ENCODE data around the gene CHCHD5. TPM values are rescaled to one million over a fixed set of nuclear protein-coding genes. Genes with fewer than 3 reads are reported as not detected.
"Not testable (repeated sequence)": the region's sequence is repeated elsewhere in the genome, so short reads cannot be mapped to it uniquely, and the experiment has no call there.

Gene CHCHD5
- total RNA-seq, 1 experiment from 2014 or later, result 19.2 TPM

- no peak for DNase-seq (ENCODE audit: low spot score)
- in situ Hi-C loops (cut with HindIII; ENCODE audit: low sequenced_read_pairs), result no loop called here
Observed at GRCh38 chr2:112584891-112585250, 462 bp downstream of the CHCHD5 start.

GRCh38 chr2:112585400-112585799, 991 bp downstream of the CHCHD5 start:
- in situ Hi-C loops (cut with HindIII; ENCODE audit: low sequenced_read_pairs), result no loop called here
- no peak for DNase-seq (ENCODE audit: low spot score)

GRCh38 chr2:112585873-112586464, 1.6 kb downstream of the CHCHD5 start:
- in situ Hi-C loops (cut with HindIII; ENCODE audit: low sequenced_read_pairs), result no loop called here
- DNase-seq (ENCODE audit: low spot score), result no peak

- in situ Hi-C loops (cut with HindIII; ENCODE audit: low sequenced_read_pairs), result no loop called here
- peak; percentile 96 for DNase-seq (ENCODE audit: low spot score)
Observed at GRCh38 chr2:112588611-112589045, 4.2 kb downstream of the CHCHD5 start.

- DNase-seq (ENCODE audit: low spot score), result no peak
- in situ Hi-C loops (cut with HindIII; ENCODE audit: low sequenced_read_pairs), result no loop called here
Observed at GRCh38 chr2:112591413-112591812, 7.0 kb downstream of the CHCHD5 start.

GRCh38 chr2:112593736-112594135, 9.3 kb downstream of the CHCHD5 start:
- in situ Hi-C loops (cut with HindIII; ENCODE audit: low sequenced_read_pairs), result no loop called here

GRCh38 chr2:112597537-112598322, 13.3 kb downstream of the CHCHD5 start:
- in situ Hi-C loops (cut with HindIII; ENCODE audit: low sequenced_read_pairs), result no loop called here
- no peak for DNase-seq (ENCODE audit: low spot score)

More at GRCh38 chr2:112593736-112594135, 9.3 kb downstream of the CHCHD5 start:
- DNase-seq (ENCODE audit: low spot score), result no peak

- in situ Hi-C loops (cut with HindIII; ENCODE audit: low sequenced_read_pairs), result no loop called here
Observed at GRCh38 chr2:112600634-112601033, 16.2 kb downstream of the CHCHD5 start.

GRCh38 chr2:112601754-112602153, 17.3 kb downstream of the CHCHD5 start:
- in situ Hi-C loops (cut with HindIII; ENCODE audit: low sequenced_read_pairs), result no loop called here

More at GRCh38 chr2:112600634-112601033, 16.2 kb downstream of the CHCHD5 start:
- no peak for DNase-seq (ENCODE audit: low spot score)

GRCh38 chr2:112602917-112603316, 18.5 kb downstream of the CHCHD5 start:
- in situ Hi-C loops (cut with HindIII; ENCODE audit: low sequenced_read_pairs), result no loop called here
- DNase-seq (ENCODE audit: low spot score), result no peak

More at GRCh38 chr2:112601754-112602153, 17.3 kb downstream of the CHCHD5 start:
- DNase-seq (ENCODE audit: low spot score), result no peak

GRCh38 chr2:112603731-112604130, 19.3 kb downstream of the CHCHD5 start:
- in situ Hi-C loops (cut with HindIII; ENCODE audit: low sequenced_read_pairs), result no loop called here
- no peak for DNase-seq (ENCODE audit: low spot score)

- no peak for DNase-seq (ENCODE audit: low spot score)
- in situ Hi-C loops (cut with HindIII; ENCODE audit: low sequenced_read_pairs), result no loop called here
Observed at GRCh38 chr2:112604952-112605351, 20.5 kb downstream of the CHCHD5 start.

GRCh38 chr2:112605926-112606325, 21.5 kb downstream of the CHCHD5 start:
- in situ Hi-C loops (cut with HindIII; ENCODE audit: low sequenced_read_pairs), result no loop called here
- no peak for DNase-seq (ENCODE audit: low spot score)

GRCh38 chr2:112606547-112606946, 22.1 kb downstream of the CHCHD5 start:
- in situ Hi-C loops (cut with HindIII; ENCODE audit: low sequenced_read_pairs), result no loop called here
- no peak for DNase-seq (ENCODE audit: low spot score)

- in situ Hi-C loops (cut with HindIII; ENCODE audit: low sequenced_read_pairs), result no loop called here
- DNase-seq (ENCODE audit: low spot score), result no peak
Observed at GRCh38 chr2:112607680-112608438, 23.4 kb downstream of the CHCHD5 start.

- in situ Hi-C loops (cut with HindIII; ENCODE audit: low sequenced_read_pairs), result not testable (repeated sequence)
Observed at GRCh38 chr2:112609320-112609719, 24.9 kb downstream of the CHCHD5 start.

GRCh38 chr2:112612283-112612682, 27.9 kb downstream of the CHCHD5 start:
- in situ Hi-C loops (cut with HindIII; ENCODE audit: low sequenced_read_pairs); DNase-seq (ENCODE audit: low spot score): not testable (repeated sequence)

More at GRCh38 chr2:112609320-112609719, 24.9 kb downstream of the CHCHD5 start:
- not testable (repeated sequence) for DNase-seq (ENCODE audit: low spot score)

- no peak for DNase-seq (ENCODE audit: low spot score)
- in situ Hi-C loops (cut with HindIII; ENCODE audit: low sequenced_read_pairs), result no loop called here
Observed at GRCh38 chr2:112614201-112614840, 29.9 kb downstream of the CHCHD5 start.

- in situ Hi-C loops (cut with HindIII; ENCODE audit: low sequenced_read_pairs), result no loop called here
- DNase-seq (ENCODE audit: low spot score), result no peak
Observed at GRCh38 chr2:112615051-112615450, 30.6 kb downstream of the CHCHD5 start.

All from G401 (cell line).